Vagina (tissue), 2 donors: ENCODE data around the gene ZKSCAN2. TPM values are rescaled to one million over a fixed set of nuclear protein-coding genes. Genes with fewer than 3 reads are reported as not detected.

Experiments
- DNase-seq, 2 donors: peaks; one replicate each; pipeline ENCODE4 v3.0.0-alpha.2; 2017; ENCODE audit errors: extremely low spot score in 2 of 2
- H3K27ac ChIP-seq: fragments of 200-600 bp; sonication (generic); one replicate; pipeline ENCODE4 v1.5.1; 2019
- H3K27me3 ChIP-seq: fragments of 200-600 bp; sonication (generic); one replicate; pipeline ENCODE4 v1.5.1; 2019
- H3K36me3 ChIP-seq, 2 donors: fragments of 200-600 bp; sonication (generic); one replicate each; pipeline ENCODE4 v1.5.1; 2017 to 2019
- H3K4me1 ChIP-seq: fragments of 200-600 bp; sonication (generic); one replicate; pipeline ENCODE4 v1.5.1; 2019
- H3K4me3 ChIP-seq, 2 donors: fragments of 200-600 bp; sonication (generic); 1 replicate in 1 of 2; 2 replicates in 1 of 2; pipeline ENCODE4 v1.5.1; 2016 to 2019
- H3K9me3 ChIP-seq: fragments of 200-600 bp; sonication (generic); one replicate; pipeline ENCODE4 v1.5.1; 2019
- CTCF ChIP-seq, 3 experiments: fragments of 450-650 bp in 2 of 3; fragments of 200-600 bp in 1 of 3; sonication (generic) in 1 of 3; IDR thresholded peaks; one replicate each; pipeline ENCODE4 v1.5.1; 2017 to 2019; ENCODE audit warnings: antibody characterized with exemption in 3 of 3, mild to moderate bottlenecking in 2 of 3, moderate library complexity in 2 of 3
- POLR2A ChIP-seq, 2 donors: fragments of 450-650 bp; IDR thresholded peaks; one replicate each; pipeline ENCODE4 v1.6.1; 2017; ENCODE audit warnings: antibody characterized with exemption in 2 of 2, mild to moderate bottlenecking in 2 of 2, moderate library complexity in 2 of 2
- POLR2AphosphoS5 ChIP-seq, 2 donors: sonication (generic); formaldehyde crosslinking; IDR thresholded peaks; one replicate each; pipeline ENCODE4 v1.9.0; 2017; ENCODE audit warnings: antibody characterized with exemption in 2 of 2, mild to moderate bottlenecking in 2 of 2, low read depth in 1 of 2; ENCODE audit not compliant: insufficient read depth in 1 of 2
- intact Hi-C: fragments of 100-400 bp; cut with DNase I; formaldehyde crosslinking; loops from one replicate; pipeline ENCODE4 v1.15.1; 2023
- total RNA-seq: library from RNA; depleted of rRNA; stranded (reverse); fragments of >200 nt; gene quantifications from one replicate; pipeline ENCODE4 v1.2.3, GENCODE V29; 2016

The ZKSCAN2 gene
- total RNA-seq, 1 donor from 2014 or later, result 3.7 TPM

- Histone ChIP-seq H3K4me3 (no peak overlapping the region), H3K27ac (no peak overlapping the region), H3K4me1 (no peaks in the 10 kb centered on the region), H3K27me3 (no peaks in the 10 kb centered on the region), H3K36me3 (no peaks in the 10 kb centered on the region), H3K9me3 (no peaks in the 10 kb centered on the region)
- TF ChIP-seq POLR2A (IDR thresholded peaks at IDR 0.05) (no peak), CTCF (IDR thresholded peaks at IDR 0.05) (no peak), POLR2AphosphoS5 (IDR thresholded peaks at IDR 0.05; ENCODE audit: insufficient read depth in 1 of 2, low read depth in 1 of 2) (no peak)
- DNase-seq, result no peak
- intact Hi-C loops, result no loop called here
Measured at GRCh38 chr16:25198021-25198420, 59.6 kb downstream of the ZKSCAN2 start.

GRCh38 chr16:25194273-25194878, 63.3 kb downstream of the ZKSCAN2 start:
- no peak overlapping the region for H3K4me3 ChIP-seq
- TF ChIP-seq POLR2AphosphoS5 (IDR thresholded peaks at IDR 0.05; ENCODE audit: insufficient read depth in 1 of 2, low read depth in 1 of 2) (no peak), POLR2A (IDR thresholded peaks at IDR 0.05) (no peak), CTCF (IDR thresholded peaks at IDR 0.05) (no peak)
- no peaks in the 10 kb centered on the region for H3K9me3 ChIP-seq
- H3K4me1 ChIP-seq, result no peaks in the 10 kb centered on the region
- H3K36me3 ChIP-seq, result no peaks in the 10 kb centered on the region
- DNase-seq, result no peak
- intact Hi-C loops, result no loop called here
- no peaks in the 10 kb centered on the region for H3K27me3 ChIP-seq
- no peak overlapping the region for H3K27ac ChIP-seq

GRCh38 chr16:25192096-25192495, 65.5 kb downstream of the ZKSCAN2 start:
- no peak for DNase-seq
- Histone ChIP-seq H3K27me3 (no peaks in the 10 kb centered on the region), H3K4me1 (no peaks in the 10 kb centered on the region), H3K27ac (no peak overlapping the region), H3K36me3 (no peaks in the 10 kb centered on the region), H3K9me3 (no peaks in the 10 kb centered on the region), H3K4me3 (no peak overlapping the region)
- TF ChIP-seq POLR2AphosphoS5 (IDR thresholded peaks at IDR 0.05; ENCODE audit: insufficient read depth in 1 of 2, low read depth in 1 of 2), result no peak
- TF ChIP-seq POLR2A (IDR thresholded peaks at IDR 0.05), result no peak
- no peak for TF ChIP-seq CTCF (IDR thresholded peaks at IDR 0.05)
- intact Hi-C loops, result no loop called here

- Histone ChIP-seq H3K27ac (no peak overlapping the region), H3K4me3 (no peak overlapping the region), H3K4me1 (no peaks in the 10 kb centered on the region), H3K36me3 (no peaks in the 10 kb centered on the region), H3K9me3 (no peaks in the 10 kb centered on the region), H3K27me3 (no peaks in the 10 kb centered on the region)
- no peak for DNase-seq
- intact Hi-C loops, result no loop called here
- TF ChIP-seq CTCF (IDR thresholded peaks at IDR 0.05), result no peak
- no peak for TF ChIP-seq POLR2AphosphoS5 (IDR thresholded peaks at IDR 0.05; ENCODE audit: insufficient read depth in 1 of 2, low read depth in 1 of 2)
- TF ChIP-seq POLR2A (IDR thresholded peaks at IDR 0.05), result no peak
Measured at GRCh38 chr16:25189305-25189704, 68.3 kb downstream of the ZKSCAN2 start.

GRCh38 chr16:25187491-25187795, 70.2 kb downstream of the ZKSCAN2 start:
- H3K9me3 ChIP-seq, result no peaks in the 10 kb centered on the region
- H3K27me3 ChIP-seq, result no peaks in the 10 kb centered on the region
- no peak overlapping the region for H3K4me3 ChIP-seq
- H3K4me1 ChIP-seq, result no peaks in the 10 kb centered on the region
- H3K36me3 ChIP-seq, result no peaks in the 10 kb centered on the region
- TF ChIP-seq POLR2AphosphoS5 (IDR thresholded peaks at IDR 0.05; ENCODE audit: insufficient read depth in 1 of 2, low read depth in 1 of 2) (no peak), CTCF (IDR thresholded peaks at IDR 0.05) (no peak), POLR2A (IDR thresholded peaks at IDR 0.05) (no peak)
- no peak overlapping the region for H3K27ac ChIP-seq
- DNase-seq, result no peak
- intact Hi-C loops, result no loop called here

Other genes starting within 250 kb of the ZKSCAN2 start
- gene ARHGAP17, start 242.5 kb downstream of the ZKSCAN2 start, total RNA-seq, result 52.1 TPM
- gene LCMT1, start 146.1 kb downstream of the ZKSCAN2 start, total RNA-seq, result 29.2 TPM
- not detected for gene AQP8, start 40.9 kb downstream of the ZKSCAN2 start, total RNA-seq